ENCODE measurements around the gene KLF15. TPM values are rescaled to one million over a fixed set of nuclear protein-coding genes. Genes with fewer than 3 reads are reported as not detected.

Gene KLF15
- total RNA-seq, 1 experiment from 2014 or later: 14.7 TPM

GRCh38 chr3:126380011-126380768 lies 23.0 kb upstream of the KLF15 start (continued):
- TF ChIP-seq CTCF (IDR thresholded peaks at IDR 0.05) (no peak), SP1 (CRISPR knock-in tag; conservative IDR thresholded peaks at IDR 0.05) (no peak), SOX15 (CRISPR knock-in tag; IDR thresholded peaks at IDR 0.05) (no peak)

- Mint-ChIP-seq H3K27ac (no peak overlapping the region), H3K36me3 (no peaks in the 10 kb centered on the region), H3K27me3 (ENCODE audit: low read depth) (peaks cover 2% of the 10 kb centered on the region; the same call in 1 of the 2 replicates), H3K4me3 (no peak overlapping the region), H3K9me3 (peaks cover 13% of the 10 kb centered on the region; the same call in 1 of the 2 replicates), H3K4me1 (peaks cover 25% of the 10 kb centered on the region)
- POLR2A ChIA-PET: no interaction called here
- CTCF ChIA-PET: interaction anchor here (1.0 to 1.7 kb wide), 5 partner anchors 11 to 245 kb away, joined by 3 to 8 read pairs (median 3); no protein-coding TSS in a partner anchor
- DNase-seq (ENCODE audit: low spot score) (peak; percentile 6), ATAC-seq (no peak)
- no peak for TF ChIP-seq HMGA2 (CRISPR knock-in tag; IDR thresholded peaks at IDR 0.05)
Measured at GRCh38 chr3:126378341-126378751, 21.1 kb upstream of the KLF15 start.

- peaks cover 2% of the 10 kb centered on the region; the same call in 1 of the 2 replicates for H3K27me3 Mint-ChIP-seq (ENCODE audit: low read depth)
- no peak for TF ChIP-seq ESRRA (CRISPR knock-in tag; IDR thresholded peaks at IDR 0.05; ENCODE audit: borderline replicate concordance)
- no peak for TF ChIP-seq ERG (CRISPR knock-in tag; IDR thresholded peaks at IDR 0.05)
- no peak for TF ChIP-seq MAX (CRISPR knock-in tag; IDR thresholded peaks at IDR 0.05)
- no peak for TF ChIP-seq TEAD4 (CRISPR knock-in tag; IDR thresholded peaks at IDR 0.05)
- TF ChIP-seq SP1 (CRISPR knock-in tag; conservative IDR thresholded peaks at IDR 0.05): no peak
- no peak for TF ChIP-seq ZNF317 (CRISPR knock-in tag; IDR thresholded peaks at IDR 0.05; ENCODE audit: borderline replicate concordance, low read depth)
- TF ChIP-seq ATF1 (CRISPR knock-in tag; IDR thresholded peaks at IDR 0.05): no peak
- TF ChIP-seq EMX1 (CRISPR knock-in tag; IDR thresholded peaks at IDR 0.05): no peak
- TF ChIP-seq ZNF138 (CRISPR knock-in tag; conservative IDR thresholded peaks at IDR 0.05): no peak
- no peak for TF ChIP-seq AR (CRISPR knock-in tag; IDR thresholded peaks at IDR 0.05)
- TF ChIP-seq ATF3 (CRISPR knock-in tag; conservative IDR thresholded peaks at IDR 0.05): no peak
- TF ChIP-seq FOXJ3 (CRISPR knock-in tag; IDR thresholded peaks at IDR 0.05; ENCODE audit: borderline replicate concordance): no peak
- no peak for TF ChIP-seq SMAD3 (CRISPR knock-in tag; IDR thresholded peaks at IDR 0.05; ENCODE audit: borderline replicate concordance)
- TF ChIP-seq CREB1 (CRISPR knock-in tag; IDR thresholded peaks at IDR 0.05): no peak
- DNase-seq (ENCODE audit: low spot score) (peak; percentile 5), ATAC-seq (no peak)
- no peak overlapping the region for H3K27ac Mint-ChIP-seq
- peaks cover 25% of the 10 kb centered on the region for H3K4me1 Mint-ChIP-seq
- H3K36me3 Mint-ChIP-seq: no peaks in the 10 kb centered on the region
- H3K4me3 Mint-ChIP-seq: no peak overlapping the region
- POLR2A ChIA-PET: no interaction called here
- peaks cover 13% of the 10 kb centered on the region; the same call in 1 of the 2 replicates for H3K9me3 Mint-ChIP-seq
- CTCF ChIA-PET: no interaction called here
Measured at GRCh38 chr3:126377211-126377610, 20.0 kb upstream of the KLF15 start.

All from WTC11 (cell line).